Measurements from ENCODE around the gene LTBP4. TPM values are rescaled to one million over a fixed set of nuclear protein-coding genes. Genes with fewer than 3 reads are reported as not detected.

LTBP4 gene
- total RNA-seq, 2 donors from 2014 or later = 164 to 195 TPM

DNA sequence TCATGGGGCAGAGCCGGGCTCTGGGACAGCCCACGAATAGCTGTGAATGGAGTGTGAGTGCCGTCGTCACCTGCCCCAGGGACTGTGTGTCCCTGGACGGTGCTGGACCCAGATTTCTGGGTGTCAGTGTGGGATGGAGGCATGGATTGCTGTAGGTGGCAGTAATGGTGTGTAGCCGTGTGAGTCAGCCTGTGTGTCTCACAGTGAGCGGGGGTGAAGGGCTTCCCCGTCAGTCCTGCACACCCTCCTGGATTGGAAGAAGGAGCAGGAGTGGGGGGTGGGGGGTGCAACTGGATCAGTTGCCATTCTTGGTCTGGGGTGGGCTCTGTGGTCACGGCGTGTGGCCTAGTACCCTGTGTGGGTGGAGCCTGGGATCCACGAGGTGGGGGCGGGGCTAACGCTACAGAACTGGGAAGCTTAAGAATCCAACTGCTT is 6.5 kb upstream of the LTBP4 start:
- DNase-seq (no peak), ATAC-seq (replicated peaks in 1 of 2) (peak in 1 of 2 donors; percentile 14)
- H3K36me3 Mint-ChIP-seq (ENCODE audit: insufficient read depth in 2 of 2) = no peaks in the 10 kb centered on the region
- H3K4me1 Mint-ChIP-seq (ENCODE audit: low read depth) = peaks cover 32% of the 10 kb centered on the region
- no peaks in the 10 kb centered on the region for H3K9me3 Mint-ChIP-seq
- peaks cover 22% of the 10 kb centered on the region for H3K27me3 Mint-ChIP-seq (ENCODE audit: low read depth)
- no peak overlapping the region for H3K27ac Mint-ChIP-seq
- H3K4me3 Mint-ChIP-seq = peak overlapping the region; percentile 2 to 40

DNA sequence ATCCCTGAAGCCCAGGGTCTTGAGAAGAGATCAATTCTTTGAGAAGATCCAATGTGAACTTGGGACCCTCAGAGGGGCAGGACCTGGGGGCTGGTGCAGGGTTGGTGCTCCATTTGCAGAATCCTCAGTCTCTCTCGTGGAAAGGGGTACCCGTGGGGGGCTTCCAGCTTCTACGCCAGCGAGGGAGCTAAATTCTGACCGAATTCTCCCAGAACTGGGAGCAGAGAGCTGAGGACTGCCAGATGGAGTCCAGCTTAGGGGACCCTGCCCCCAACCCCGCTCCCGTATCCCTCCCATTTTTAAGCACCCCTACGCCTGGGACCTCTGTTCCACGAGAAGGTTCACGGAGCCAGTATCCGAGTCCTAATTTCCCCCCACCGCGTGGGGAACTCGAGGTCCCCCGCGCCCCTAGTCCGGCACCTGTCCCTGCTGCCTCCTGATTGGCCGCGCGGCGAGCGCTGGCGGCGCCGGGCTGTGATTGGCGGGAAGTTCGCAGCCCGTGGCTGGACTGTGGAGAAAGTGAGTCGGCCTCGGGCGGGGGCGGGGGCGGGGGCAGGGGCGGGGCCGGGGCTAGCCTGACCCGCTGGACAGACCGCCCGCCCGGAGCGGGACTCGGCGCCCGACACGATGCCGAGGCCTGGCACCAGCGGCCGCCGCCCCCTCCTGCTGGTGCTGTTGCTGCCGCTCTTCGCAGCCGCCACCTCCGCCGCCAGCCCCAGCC is 4.4 kb upstream of the LTBP4 start:
- peak; percentile 14 to 33 for ATAC-seq (replicated peaks in 1 of 2)
- no peak overlapping the region for H3K27ac Mint-ChIP-seq
- H3K9me3 Mint-ChIP-seq = no peaks in the 10 kb centered on the region
- H3K27me3 Mint-ChIP-seq (ENCODE audit: low read depth) = peaks cover 35% of the 10 kb centered on the region
- no peaks in the 10 kb centered on the region for H3K36me3 Mint-ChIP-seq (ENCODE audit: insufficient read depth in 2 of 2)
- peak overlapping the region; percentile 49 to 56 for H3K4me3 Mint-ChIP-seq
- peaks cover 42% of the 10 kb centered on the region for H3K4me1 Mint-ChIP-seq (ENCODE audit: low read depth)
- peak in 1 of 2 donors; percentile 51 for DNase-seq

DNA sequence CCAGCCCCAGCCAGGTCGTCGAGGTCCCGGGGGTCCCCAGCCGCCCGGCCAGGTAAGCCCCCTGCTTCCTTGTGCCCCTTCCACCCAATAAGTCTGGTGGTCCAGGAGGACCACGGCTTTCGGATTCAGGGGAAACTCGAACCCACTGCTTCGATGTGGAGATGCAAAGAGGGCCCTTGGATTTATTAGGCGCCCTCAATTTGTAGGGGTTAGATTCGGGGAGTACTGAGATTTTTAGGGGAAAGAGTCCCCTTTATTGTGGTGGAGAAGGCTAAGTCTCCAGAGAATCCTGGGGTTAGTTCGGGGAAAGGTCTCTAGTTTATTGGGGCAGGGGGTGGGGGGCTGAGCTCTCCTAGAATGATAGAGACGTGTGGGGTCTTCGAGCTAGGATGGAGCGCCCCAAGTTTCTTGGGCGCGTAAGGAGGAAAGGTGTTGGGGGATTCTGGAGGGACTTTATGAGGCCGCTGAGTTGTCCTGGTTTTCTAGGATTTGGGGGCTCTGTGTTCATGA is 3.8 kb upstream of the LTBP4 start:
- no peak for DNase-seq
- H3K4me3 Mint-ChIP-seq = peak overlapping the region; percentile 78 to 81
- no peaks in the 10 kb centered on the region for H3K9me3 Mint-ChIP-seq
- H3K36me3 Mint-ChIP-seq (ENCODE audit: insufficient read depth in 2 of 2) = no peaks in the 10 kb centered on the region
- peaks cover 45% of the 10 kb centered on the region for H3K4me1 Mint-ChIP-seq (ENCODE audit: low read depth)
- no peak overlapping the region for H3K27ac Mint-ChIP-seq
- ATAC-seq (replicated peaks in 1 of 2) = no peak
- peaks cover 35% of the 10 kb centered on the region for H3K27me3 Mint-ChIP-seq (ENCODE audit: low read depth)

DNA sequence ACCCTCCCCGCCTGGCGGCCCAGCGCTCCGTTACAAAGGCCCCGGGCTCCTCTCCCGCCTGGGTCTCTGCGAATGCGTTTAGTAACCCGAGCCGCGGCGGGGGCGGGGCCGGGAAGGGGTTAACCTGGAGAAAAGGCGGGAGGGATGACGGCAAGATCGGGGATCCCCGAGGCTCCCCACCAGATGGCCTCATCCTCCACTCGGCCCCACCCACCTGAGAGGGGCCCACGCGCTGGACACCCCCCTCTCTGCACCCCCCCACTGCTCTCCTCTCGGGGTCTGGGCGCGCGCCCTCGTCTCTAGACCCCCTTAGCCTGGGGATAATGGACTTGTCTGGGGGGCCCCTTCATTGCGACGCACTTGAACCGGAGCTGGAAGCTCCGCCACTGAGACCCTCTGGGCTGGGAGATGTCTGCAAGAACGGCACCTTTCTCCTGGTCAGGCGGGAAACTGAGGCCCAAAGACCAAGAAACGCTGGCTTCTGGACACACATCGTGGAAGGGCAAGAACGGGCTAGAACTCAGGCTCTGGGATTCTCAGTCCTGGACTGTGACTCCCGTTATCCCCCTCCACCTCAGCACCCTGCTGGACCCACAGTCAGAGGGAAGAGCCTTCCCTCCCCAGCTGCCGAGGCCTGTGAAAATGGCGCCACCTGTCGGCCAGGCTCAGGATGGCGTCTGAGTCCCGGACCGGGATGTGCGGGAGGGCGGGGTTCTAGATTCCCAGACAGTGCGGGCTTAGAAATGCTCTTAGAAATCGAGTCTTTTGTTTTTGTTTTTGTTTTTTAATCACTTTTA is 2.9 kb upstream of the LTBP4 start:
- peak; percentile 57 to 64 for ATAC-seq (replicated peaks in 1 of 2)
- peaks cover 55% of the 10 kb centered on the region for H3K4me1 Mint-ChIP-seq (ENCODE audit: low read depth)
- H3K4me3 Mint-ChIP-seq = peak overlapping the region; percentile 62 to 67
- H3K27ac Mint-ChIP-seq = no peak overlapping the region
- DNase-seq = peak; percentile 85 to 91
- H3K36me3 Mint-ChIP-seq (ENCODE audit: insufficient read depth in 2 of 2) = no peaks in the 10 kb centered on the region
- no peaks in the 10 kb centered on the region for H3K9me3 Mint-ChIP-seq
- peaks cover 41% of the 10 kb centered on the region for H3K27me3 Mint-ChIP-seq (ENCODE audit: low read depth)

DNA sequence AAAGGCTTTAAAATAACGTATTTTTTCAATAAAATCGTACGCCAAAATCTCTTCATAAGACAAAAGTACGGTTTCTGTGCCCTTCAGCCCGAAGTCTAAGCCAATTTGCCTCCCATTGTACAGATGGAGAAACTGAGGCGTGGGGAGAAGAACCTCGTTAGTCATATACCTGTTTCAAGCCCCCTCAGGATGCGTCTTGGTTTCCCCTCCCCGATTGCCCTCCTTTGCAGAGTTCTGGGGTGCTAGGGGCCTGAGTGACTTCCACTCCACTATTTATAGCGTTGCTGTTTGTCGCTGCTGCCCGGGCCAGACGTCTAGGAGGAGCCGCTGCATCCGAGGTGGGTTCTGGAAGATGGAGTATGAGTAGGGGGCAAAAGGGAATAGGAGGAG is 2.3 kb upstream of the LTBP4 start:
- no peaks in the 10 kb centered on the region for H3K9me3 Mint-ChIP-seq
- DNase-seq = no peak
- peak overlapping the region; percentile 35 to 62 for H3K4me3 Mint-ChIP-seq
- no peaks in the 10 kb centered on the region for H3K36me3 Mint-ChIP-seq (ENCODE audit: insufficient read depth in 2 of 2)
- H3K27ac Mint-ChIP-seq = no peak overlapping the region
- no peak for ATAC-seq (replicated peaks in 1 of 2)
- peaks cover 44% of the 10 kb centered on the region for H3K27me3 Mint-ChIP-seq (ENCODE audit: low read depth)
- H3K4me1 Mint-ChIP-seq (ENCODE audit: low read depth) = peaks cover 61% of the 10 kb centered on the region

DNA sequence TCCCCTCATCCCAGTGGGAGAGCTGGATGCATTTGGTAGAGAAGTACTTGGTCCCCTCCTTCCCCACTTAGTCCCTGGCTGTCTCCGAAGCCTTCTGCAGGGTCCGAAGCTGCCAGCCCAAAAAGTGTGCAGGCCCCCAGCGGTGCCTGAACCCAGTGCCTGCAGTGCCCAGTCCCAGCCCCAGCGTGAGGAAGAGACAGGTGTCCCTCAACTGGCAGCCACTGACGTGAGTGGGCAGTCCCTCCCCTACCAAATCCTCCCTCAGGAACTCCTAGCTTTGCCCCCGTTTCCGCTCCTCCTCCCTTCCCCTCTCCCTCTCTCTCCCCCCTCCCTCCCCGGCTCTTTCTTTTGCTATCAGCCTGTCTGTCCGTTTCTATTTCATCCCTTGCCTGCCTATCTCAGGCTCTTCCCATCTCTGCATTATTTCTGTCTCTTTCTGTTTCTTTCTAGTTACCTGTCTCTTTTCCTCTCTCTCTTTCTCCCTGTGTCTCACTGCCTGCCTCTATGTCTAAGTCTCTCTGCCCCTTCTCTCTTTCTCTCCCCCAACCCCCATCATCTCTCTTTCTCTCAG is 1.8 kb upstream of the LTBP4 start:
- no peak overlapping the region for H3K27ac Mint-ChIP-seq
- peak overlapping the region; percentile 46 to 62 for H3K4me3 Mint-ChIP-seq
- H3K36me3 Mint-ChIP-seq (ENCODE audit: insufficient read depth in 2 of 2) = no peaks in the 10 kb centered on the region
- DNase-seq = peak in 1 of 2 donors; percentile 21
- H3K27me3 Mint-ChIP-seq (ENCODE audit: low read depth) = peaks cover 48% of the 10 kb centered on the region
- H3K9me3 Mint-ChIP-seq = no peaks in the 10 kb centered on the region
- no peak for ATAC-seq (replicated peaks in 1 of 2)
- H3K4me1 Mint-ChIP-seq (ENCODE audit: low read depth) = peaks cover 61% of the 10 kb centered on the region

DNA sequence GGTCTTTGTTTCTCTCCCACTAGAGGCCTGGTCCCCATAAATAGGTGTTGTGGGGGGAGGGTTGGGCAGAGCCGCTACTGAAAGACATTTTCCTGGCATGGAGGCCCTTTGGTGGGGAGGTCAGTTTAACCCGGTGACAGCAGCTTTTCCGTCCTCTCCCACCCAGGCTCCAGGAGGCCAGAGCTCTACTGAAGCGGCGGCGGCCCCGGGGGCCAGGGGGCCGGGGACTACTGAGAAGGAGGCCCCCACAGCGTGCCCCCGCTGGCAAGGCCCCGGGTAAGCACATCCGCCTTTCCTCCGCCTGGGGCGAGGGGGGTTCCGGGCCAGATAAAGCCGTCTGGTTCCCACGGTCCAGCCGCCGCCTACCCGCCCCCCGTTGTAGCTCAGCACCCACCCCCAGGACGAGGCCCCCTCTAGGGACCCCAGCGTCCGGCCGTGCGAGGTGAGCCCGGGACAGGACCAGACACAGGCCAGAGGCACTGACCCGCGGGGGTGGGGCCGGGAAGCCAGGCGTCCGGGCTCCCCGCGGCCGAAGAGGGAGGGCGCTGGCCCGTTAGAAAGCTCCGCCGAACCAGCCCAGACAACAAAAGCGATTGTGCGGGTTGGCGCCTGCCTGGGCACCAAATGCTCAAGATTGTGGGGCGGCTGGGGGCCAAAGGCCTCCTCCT is 1.1 kb upstream of the LTBP4 start:
- no peak overlapping the region for H3K27ac Mint-ChIP-seq

DNA sequence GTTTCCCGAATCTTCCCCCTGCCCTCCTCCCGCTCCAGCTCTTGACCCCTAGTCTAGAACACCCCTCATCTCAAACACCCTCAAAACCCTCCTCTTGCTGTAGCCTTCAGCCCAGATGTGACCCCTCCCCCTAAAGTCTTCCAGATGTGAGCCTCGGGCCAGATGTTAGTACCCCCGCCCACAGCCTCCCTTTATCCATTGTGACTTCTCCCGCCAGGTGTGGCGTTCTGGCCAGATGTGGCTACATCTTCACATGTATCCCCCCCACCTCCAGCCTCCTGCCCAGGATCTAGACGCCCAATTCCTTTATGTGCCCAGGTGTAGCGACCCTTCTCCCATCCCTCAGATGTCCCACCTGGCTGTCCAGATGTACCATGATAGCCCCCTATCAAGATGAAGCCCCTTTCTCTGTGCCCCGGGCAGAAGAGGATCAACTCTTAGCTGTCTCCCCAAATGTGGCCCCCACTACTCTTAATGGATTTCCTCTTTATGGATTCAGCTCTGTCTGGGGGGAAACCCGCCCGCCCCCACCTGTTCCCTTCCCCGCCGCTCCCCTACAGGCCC is 517 bp upstream of the LTBP4 start:
- H3K36me3 Mint-ChIP-seq (ENCODE audit: insufficient read depth in 2 of 2) = no peaks in the 10 kb centered on the region
- no peak for ATAC-seq (replicated peaks in 1 of 2)
- H3K27ac Mint-ChIP-seq = no peak overlapping the region
- no peak for DNase-seq
- H3K4me1 Mint-ChIP-seq (ENCODE audit: low read depth) = peaks cover 63% of the 10 kb centered on the region
- peak overlapping the region; percentile 52 to 71 for H3K4me3 Mint-ChIP-seq
- H3K9me3 Mint-ChIP-seq = no peaks in the 10 kb centered on the region
- peaks cover 48% of the 10 kb centered on the region for H3K27me3 Mint-ChIP-seq (ENCODE audit: low read depth)

More for the DNA sequence above, 1.1 kb upstream of the LTBP4 start:
- Mint-ChIP-seq H3K4me3 (peak overlapping the region; percentile 52 to 71), H3K36me3 (ENCODE audit: insufficient read depth in 2 of 2) (no peaks in the 10 kb centered on the region), H3K27me3 (ENCODE audit: low read depth) (peaks cover 48% of the 10 kb centered on the region), H3K4me1 (ENCODE audit: low read depth) (peaks cover 61% of the 10 kb centered on the region), H3K9me3 (no peaks in the 10 kb centered on the region)
- ATAC-seq (replicated peaks in 1 of 2) (no peak), DNase-seq (no peak)

DNA sequence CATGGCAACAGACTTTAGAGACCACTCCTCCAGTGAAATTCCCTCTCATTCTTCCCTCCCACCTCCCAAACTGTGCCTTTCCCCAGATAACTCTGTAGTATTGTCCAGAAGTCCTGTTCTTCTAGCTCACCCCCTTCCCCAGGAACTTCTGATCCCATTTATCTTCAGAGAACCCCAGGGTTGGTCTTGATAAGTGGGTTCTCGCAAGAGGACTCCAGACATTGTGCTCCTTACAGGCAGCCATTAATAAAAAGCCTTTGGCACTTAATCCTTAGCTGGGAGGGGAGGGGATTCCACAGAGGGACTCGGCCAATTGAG is 1.9 kb downstream of the LTBP4 start:
- Mint-ChIP-seq H3K27ac (no peak overlapping the region), H3K4me3 (peak overlapping the region; percentile 89 to 97), H3K27me3 (ENCODE audit: low read depth) (peaks cover 40% of the 10 kb centered on the region), H3K4me1 (ENCODE audit: low read depth) (peaks cover 81% of the 10 kb centered on the region), H3K36me3 (ENCODE audit: insufficient read depth in 2 of 2) (no peaks in the 10 kb centered on the region), H3K9me3 (no peaks in the 10 kb centered on the region)
- DNase-seq (no peak), ATAC-seq (replicated peaks in 1 of 2) (no peak)

DNA sequence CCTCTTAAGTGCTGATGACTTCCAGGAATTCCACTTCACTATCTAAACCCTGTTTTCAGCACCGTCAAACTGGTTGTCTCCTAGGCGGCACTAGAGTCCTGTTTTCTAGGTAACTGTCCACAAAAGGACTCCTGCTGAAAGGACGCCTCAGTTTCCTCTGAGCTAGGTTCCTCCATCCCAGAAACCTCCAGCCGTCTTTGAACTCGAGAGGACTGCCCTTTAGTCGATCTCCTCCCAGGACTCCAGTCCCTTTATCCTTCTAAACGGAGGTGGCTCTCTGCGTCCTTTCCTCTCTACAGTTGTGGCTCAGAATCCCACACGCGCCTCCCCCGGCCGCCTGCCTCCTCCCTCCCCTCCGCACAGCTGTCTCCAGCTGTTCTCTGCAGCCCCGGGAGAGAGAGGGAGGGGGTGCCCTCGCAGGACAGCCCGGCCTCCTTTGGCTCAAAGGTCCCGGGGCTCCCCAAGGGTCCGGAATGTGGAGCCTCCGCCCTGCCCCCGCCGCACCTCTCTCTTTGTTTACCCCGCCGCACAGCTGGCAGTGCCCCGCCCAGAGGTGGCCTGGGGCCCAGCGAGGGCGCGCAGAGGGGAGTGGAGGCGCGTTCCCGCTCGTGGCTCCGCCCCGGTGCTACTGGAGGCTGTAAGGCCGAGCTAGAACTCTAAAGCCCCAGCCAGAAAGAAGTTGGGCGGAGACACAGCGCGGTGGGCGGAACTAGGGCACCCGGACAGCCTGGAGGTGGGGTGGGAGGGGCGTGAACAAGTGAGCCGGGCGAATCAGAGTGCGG is 2.4 kb downstream of the LTBP4 start:
- Mint-ChIP-seq H3K9me3 (no peaks in the 10 kb centered on the region), H3K4me3 (peak overlapping the region; percentile 89 to 97), H3K36me3 (ENCODE audit: insufficient read depth in 2 of 2) (no peaks in the 10 kb centered on the region), H3K27me3 (ENCODE audit: low read depth) (peaks cover 37% of the 10 kb centered on the region), H3K4me1 (ENCODE audit: low read depth) (peaks cover 81% of the 10 kb centered on the region), H3K27ac (peak overlapping the region; percentile 33)
- ATAC-seq (replicated peaks in 1 of 2) = peak; percentile 74 to 76
- peak; percentile 98 to 100 for DNase-seq

DNA sequence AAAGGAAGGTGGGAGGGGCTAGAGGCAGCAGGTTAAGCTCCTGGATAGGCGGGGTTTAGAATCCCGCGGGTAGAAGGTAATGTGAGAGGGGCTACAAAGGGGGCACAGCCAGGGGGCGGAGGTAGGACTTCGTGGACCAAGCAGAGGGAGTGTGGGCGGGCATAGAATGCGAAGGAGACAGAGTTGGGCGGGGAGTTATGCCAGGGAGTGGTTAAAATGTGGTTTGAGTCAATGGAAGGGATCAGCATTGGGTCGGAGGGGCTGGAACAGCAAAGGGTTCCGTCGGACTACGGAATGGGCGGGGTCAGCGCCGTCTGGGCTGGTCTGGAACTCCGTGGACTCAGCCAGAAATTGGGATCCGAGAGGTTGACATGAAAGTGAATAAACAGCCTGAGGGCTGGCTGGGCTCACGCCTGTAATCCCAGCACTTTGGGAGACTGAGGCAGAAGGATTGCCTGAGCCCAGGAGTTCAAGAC is 3.0 kb downstream of the LTBP4 start:
- Mint-ChIP-seq H3K27ac (peak overlapping the region; percentile 33), H3K36me3 (ENCODE audit: insufficient read depth in 2 of 2) (no peaks in the 10 kb centered on the region), H3K27me3 (ENCODE audit: low read depth) (peaks cover 30% of the 10 kb centered on the region), H3K4me1 (ENCODE audit: low read depth) (peaks cover 81% of the 10 kb centered on the region), H3K9me3 (no peaks in the 10 kb centered on the region), H3K4me3 (peak overlapping the region; percentile 89 to 97)
- DNase-seq (no peak), ATAC-seq (replicated peaks in 1 of 2) (no peak)

Measured in activated T-cell treated with anti-CD3 and anti-CD28 coated beads, Interleukin-2, amount 50 U/mL, for 72 hours (primary cell).